Measurements from ENCODE around the gene GPR39. TPM values are rescaled to one million over a fixed set of nuclear protein-coding genes. Genes with fewer than 3 reads are reported as not detected.

GPR39 gene
- total RNA-seq, 4 donors from 2014 or later, result 0.52 to 53.2 (median 6.8) TPM; not detected in 1

DNA sequence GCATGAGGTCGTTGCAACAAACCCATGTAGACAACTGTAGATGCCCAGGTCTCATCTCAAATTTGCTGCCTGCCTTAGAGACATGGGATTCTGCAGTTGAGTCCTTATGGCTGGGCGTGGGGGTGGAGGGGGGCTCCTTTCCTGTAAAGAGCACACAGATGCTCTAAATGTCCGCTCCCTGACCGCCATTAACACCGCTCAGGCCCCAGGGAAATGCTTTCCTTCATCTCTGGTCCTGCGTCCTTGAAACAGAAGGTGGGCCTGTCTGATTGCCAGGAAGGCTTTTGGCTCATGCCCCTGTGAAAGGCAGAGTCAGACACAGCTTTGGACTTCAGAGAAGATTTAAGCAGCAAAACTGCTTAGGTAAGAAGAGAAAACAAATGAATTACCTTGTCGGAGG, 25.7 kb downstream of the GPR39 start:
- H3K4me3 ChIP-seq, result no peak overlapping the region
- H3K27me3 ChIP-seq, result no peaks in the 10 kb centered on the region
- no peaks in the 10 kb centered on the region for H3K36me3 ChIP-seq
- H3K9me3 ChIP-seq, result no peaks in the 10 kb centered on the region
- H3K27ac ChIP-seq, result no peak overlapping the region
- intact Hi-C loops (cut with DNase I; ENCODE audit: low total_unique reads), result no loop called here
- H3K4me1 ChIP-seq, result no peaks in the 10 kb centered on the region
- DNase-seq, result no peak
- TF ChIP-seq, protein P1, sequence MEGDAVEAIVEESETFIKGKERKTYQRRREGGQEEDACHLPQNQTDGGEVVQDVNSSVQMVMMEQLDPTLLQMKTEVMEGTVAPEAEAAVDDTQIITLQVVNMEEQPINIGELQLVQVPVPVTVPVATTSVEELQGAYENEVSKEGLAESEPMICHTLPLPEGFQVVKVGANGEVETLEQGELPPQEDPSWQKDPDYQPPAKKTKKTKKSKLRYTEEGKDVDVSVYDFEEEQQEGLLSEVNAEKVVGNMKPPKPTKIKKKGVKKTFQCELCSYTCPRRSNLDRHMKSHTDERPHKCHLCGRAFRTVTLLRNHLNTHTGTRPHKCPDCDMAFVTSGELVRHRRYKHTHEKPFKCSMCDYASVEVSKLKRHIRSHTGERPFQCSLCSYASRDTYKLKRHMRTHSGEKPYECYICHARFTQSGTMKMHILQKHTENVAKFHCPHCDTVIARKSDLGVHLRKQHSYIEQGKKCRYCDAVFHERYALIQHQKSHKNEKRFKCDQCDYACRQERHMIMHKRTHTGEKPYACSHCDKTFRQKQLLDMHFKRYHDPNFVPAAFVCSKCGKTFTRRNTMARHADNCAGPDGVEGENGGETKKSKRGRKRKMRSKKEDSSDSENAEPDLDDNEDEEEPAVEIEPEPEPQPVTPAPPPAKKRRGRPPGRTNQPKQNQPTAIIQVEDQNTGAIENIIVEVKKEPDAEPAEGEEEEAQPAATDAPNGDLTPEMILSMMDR (IDR thresholded peaks at IDR 0.05), result no peak
- no peak for TF ChIP-seq POLR2A (IDR thresholded peaks at IDR 0.05)

DNA sequence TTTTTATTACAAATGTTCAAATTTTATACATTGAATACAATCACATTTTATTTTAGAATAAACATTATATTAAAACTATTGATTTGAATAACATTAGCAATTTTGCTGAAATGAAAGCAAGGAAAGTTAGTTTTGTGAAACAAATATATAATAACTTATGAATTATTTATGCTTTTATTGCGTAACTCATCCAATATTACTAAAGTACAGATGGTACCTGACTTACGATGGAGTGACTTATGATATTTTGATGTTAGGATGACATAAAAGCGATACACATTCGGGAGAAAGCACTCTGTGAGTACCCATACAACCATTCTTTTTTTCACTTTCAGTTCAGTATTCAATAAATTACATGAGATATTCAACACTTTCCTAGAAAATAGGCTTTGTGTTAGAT, 26.5 kb downstream of the GPR39 start:
- intact Hi-C loops (cut with DNase I; ENCODE audit: low total_unique reads), result no loop called here
- H3K9me3 ChIP-seq, result no peaks in the 10 kb centered on the region
- no peak overlapping the region for H3K27ac ChIP-seq
- TF ChIP-seq POLR2A (IDR thresholded peaks at IDR 0.05), result no peak
- TF ChIP-seq, protein P1 (IDR thresholded peaks at IDR 0.05), result no peak
- no peaks in the 10 kb centered on the region for H3K36me3 ChIP-seq
- no peak overlapping the region for H3K4me3 ChIP-seq
- no peak for DNase-seq
- no peaks in the 10 kb centered on the region for H3K27me3 ChIP-seq
- no peaks in the 10 kb centered on the region for H3K4me1 ChIP-seq

DNA sequence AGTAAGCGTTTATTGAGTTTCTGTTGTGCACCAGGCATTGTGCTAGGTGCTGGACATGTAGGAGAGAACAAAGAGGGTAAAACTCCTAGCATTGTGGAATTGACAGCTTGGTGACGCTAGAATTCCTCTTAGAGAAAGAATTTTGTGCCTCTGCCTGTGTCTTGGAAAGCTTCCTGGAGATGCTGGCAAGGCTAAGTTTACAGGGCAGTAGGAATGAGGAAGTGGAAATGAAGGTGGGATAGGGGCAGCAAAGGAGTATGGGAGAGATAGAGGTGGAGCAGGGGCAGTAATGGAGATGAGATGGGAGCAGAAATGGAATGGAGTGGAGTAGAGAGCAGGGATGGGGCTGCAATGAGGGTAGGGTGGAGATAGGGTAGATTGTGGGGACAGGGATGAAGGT, 29.8 kb downstream of the GPR39 start:
- H3K9me3 ChIP-seq, result no peaks in the 10 kb centered on the region
- intact Hi-C loops (cut with DNase I; ENCODE audit: low total_unique reads), result no loop called here
- no peak for DNase-seq
- TF ChIP-seq, protein P1 (IDR thresholded peaks at IDR 0.05), result no peak
- no peak for TF ChIP-seq POLR2A (IDR thresholded peaks at IDR 0.05)
- no peaks in the 10 kb centered on the region for H3K27me3 ChIP-seq
- no peak overlapping the region for H3K4me3 ChIP-seq
- no peaks in the 10 kb centered on the region for H3K36me3 ChIP-seq
- no peaks in the 10 kb centered on the region for H3K4me1 ChIP-seq
- no peak overlapping the region for H3K27ac ChIP-seq

DNA sequence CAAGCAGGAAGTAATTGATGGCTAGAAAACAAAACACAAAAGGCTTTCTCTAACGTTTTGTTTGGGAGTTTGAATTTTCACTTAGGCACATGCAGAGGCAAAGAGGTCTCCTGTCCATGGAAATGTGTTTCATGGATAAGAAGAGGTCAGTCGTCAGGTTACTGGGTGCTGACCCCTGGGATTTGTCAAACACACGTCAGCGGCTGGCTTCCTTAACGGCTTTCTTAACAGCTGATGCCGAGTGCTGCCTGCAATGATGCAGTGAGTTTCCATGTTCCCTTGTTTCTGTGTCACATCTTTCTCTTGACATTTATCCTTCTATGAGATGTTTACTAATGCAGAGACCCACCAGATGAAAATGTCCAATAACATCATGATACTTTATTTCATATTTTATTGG, 31.7 kb downstream of the GPR39 start:
- Histone ChIP-seq H3K27ac (no peak overlapping the region), H3K9me3 (no peaks in the 10 kb centered on the region), H3K36me3 (no peaks in the 10 kb centered on the region), H3K4me3 (no peak overlapping the region), H3K27me3 (no peaks in the 10 kb centered on the region), H3K4me1 (no peaks in the 10 kb centered on the region)
- no peak for DNase-seq
- intact Hi-C loops (cut with DNase I; ENCODE audit: low total_unique reads), result no loop called here
- TF ChIP-seq POLR2A (IDR thresholded peaks at IDR 0.05), result no peak
- TF ChIP-seq, protein P1 (IDR thresholded peaks at IDR 0.05), result no peak

DNA sequence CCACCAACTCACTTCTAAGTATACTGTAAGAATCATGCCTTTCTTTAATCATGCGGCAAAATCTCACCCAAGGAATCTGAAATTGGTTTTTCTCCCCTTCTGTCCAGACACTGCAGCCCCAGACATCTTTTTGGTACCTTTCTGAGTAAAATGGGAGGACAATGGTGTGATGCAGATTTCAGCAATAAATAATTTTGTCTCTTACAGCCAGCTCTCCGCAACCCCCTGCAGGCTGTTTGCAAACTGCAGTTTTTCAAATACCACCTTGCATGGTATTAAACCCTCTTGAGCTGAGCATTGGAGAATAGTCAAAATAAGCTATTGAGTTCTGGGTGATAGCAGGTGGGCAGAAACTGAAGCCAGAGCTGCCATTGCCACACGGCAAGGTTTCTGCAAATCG, 32.2 kb downstream of the GPR39 start:
- no peaks in the 10 kb centered on the region for H3K27me3 ChIP-seq
- H3K4me3 ChIP-seq, result no peak overlapping the region
- H3K27ac ChIP-seq, result no peak overlapping the region
- no peaks in the 10 kb centered on the region for H3K36me3 ChIP-seq
- no peak for DNase-seq
- TF ChIP-seq, protein P1 (IDR thresholded peaks at IDR 0.05), result peak; percentile 14 to 46 (median 32)
- TF ChIP-seq POLR2A (IDR thresholded peaks at IDR 0.05), result no peak
- no peaks in the 10 kb centered on the region for H3K4me1 ChIP-seq
- intact Hi-C loops (cut with DNase I; ENCODE audit: low total_unique reads), result no loop called here
- H3K9me3 ChIP-seq, result no peaks in the 10 kb centered on the region

All from uterus (tissue), 4 donors.